WTC11 (cell line): ENCODE data around the gene NFIA.

Experiments
- CTCF ChIP-seq: fragments of 200-600 bp; IDR thresholded peaks from 2 replicates; pipeline ENCODE4 v1.8.0; 2022; ENCODE audit warnings: antibody characterized with exemption
- FOXJ3 ChIP-seq: sonication (generic); formaldehyde crosslinking; IDR thresholded peaks from 2 replicates; pipeline ENCODE4 v1.9.0; 2021; ENCODE audit warnings: missing genetic modification reagents, mild to moderate bottlenecking, borderline replicate concordance
- MAX ChIP-seq: sonication (generic); formaldehyde crosslinking; IDR thresholded peaks from 2 replicates; pipeline ENCODE4 v1.8.0; 2022; ENCODE audit warnings: mild to moderate bottlenecking, missing genetic modification reagents
- NFATC4 ChIP-seq: fragments of 250-450 bp; sonication (Bioruptor Pico); IDR thresholded peaks from 2 replicates; pipeline ENCODE4 v1.9.0; 2021; ENCODE audit warnings: mild to moderate bottlenecking
- NR2C2 ChIP-seq: sonication (generic); formaldehyde crosslinking; IDR thresholded peaks from 2 replicates; pipeline ENCODE4 v1.8.0; 2022; ENCODE audit warnings: mild to moderate bottlenecking, missing genetic modification reagents
- STAT6 ChIP-seq: sonication (generic); formaldehyde crosslinking; conservative IDR thresholded peaks from 2 replicates; pipeline ENCODE4 v1.8.1; 2023; ENCODE audit warnings: mild to moderate bottlenecking, low read depth, missing genetic modification reagents, moderate library complexity
- TEAD4 ChIP-seq: sonication (generic); formaldehyde crosslinking; IDR thresholded peaks from 2 replicates; pipeline ENCODE4 v1.8.0; 2022; ENCODE audit warnings: mild to moderate bottlenecking, missing genetic modification reagents
- TP53 ChIP-seq: sonication (generic); formaldehyde crosslinking; IDR thresholded peaks from 2 replicates; pipeline ENCODE4 v1.8.1; 2023; ENCODE audit warnings: mild to moderate bottlenecking, missing genetic modification reagents
- USF1 ChIP-seq: sonication (generic); formaldehyde crosslinking; IDR thresholded peaks from 2 replicates; pipeline ENCODE4 v1.8.0; 2022; ENCODE audit warnings: mild to moderate bottlenecking, missing genetic modification reagents
- ZNF138 ChIP-seq: sonication (generic); formaldehyde crosslinking; conservative IDR thresholded peaks from 2 replicates; pipeline ENCODE4 v1.8.1; 2022; ENCODE audit warnings: mild to moderate bottlenecking, moderate library complexity, missing genetic modification reagents
- ZNF263 ChIP-seq: sonication (generic); formaldehyde crosslinking; IDR thresholded peaks from 2 replicates; pipeline ENCODE4 v1.8.1; 2022; ENCODE audit warnings: low read depth, mild to moderate bottlenecking, moderate library complexity, missing genetic modification reagents

- TF ChIP-seq STAT6 (CRISPR knock-in tag) (no peak), CTCF (no peak), TP53 (CRISPR knock-in tag) (no peak), ZNF263 (CRISPR knock-in tag) (no peak), NFATC4 (CRISPR knock-in tag) (no peak), ZNF138 (CRISPR knock-in tag) (no peak), NR2C2 (CRISPR knock-in tag) (no peak), TEAD4 (CRISPR knock-in tag) (no peak), FOXJ3 (CRISPR knock-in tag) (no peak), USF1 (CRISPR knock-in tag) (no peak), MAX (CRISPR knock-in tag) (no peak)
Observed at GRCh38 chr1:61221642-61222041, 139.3 kb downstream of the NFIA start.
